Measurements from ENCODE around the gene RGS6.

DNA sequence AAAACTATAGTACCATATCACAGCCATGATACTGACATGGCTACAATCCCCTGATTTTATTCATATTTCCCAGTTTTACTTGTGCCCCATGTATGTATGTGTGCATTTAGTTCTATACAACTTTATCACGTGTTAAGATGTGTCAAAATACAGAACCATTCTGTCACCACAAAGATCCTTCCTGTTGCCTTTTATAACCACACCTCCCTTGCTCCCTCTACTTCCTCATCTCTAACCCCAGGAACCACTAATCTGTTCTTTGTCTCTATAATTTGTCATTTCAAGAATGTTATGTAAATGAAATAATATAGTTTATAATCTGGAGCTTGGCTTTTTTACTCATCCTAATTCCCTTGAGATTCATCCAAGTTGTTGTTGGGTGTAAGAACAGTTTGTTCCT lies 603.3 kb downstream of the RGS6 start:
- TF ChIP-seq POLR2A (IDR thresholded peaks at IDR 0.05; ENCODE audit: low read length) (no peak), GATA1 (IDR thresholded peaks at IDR 0.05; ENCODE audit: low read depth, low read length) (no peak)
